ENCODE measurements around the gene PDLIM1.

PDLIM1 gene

DNA sequence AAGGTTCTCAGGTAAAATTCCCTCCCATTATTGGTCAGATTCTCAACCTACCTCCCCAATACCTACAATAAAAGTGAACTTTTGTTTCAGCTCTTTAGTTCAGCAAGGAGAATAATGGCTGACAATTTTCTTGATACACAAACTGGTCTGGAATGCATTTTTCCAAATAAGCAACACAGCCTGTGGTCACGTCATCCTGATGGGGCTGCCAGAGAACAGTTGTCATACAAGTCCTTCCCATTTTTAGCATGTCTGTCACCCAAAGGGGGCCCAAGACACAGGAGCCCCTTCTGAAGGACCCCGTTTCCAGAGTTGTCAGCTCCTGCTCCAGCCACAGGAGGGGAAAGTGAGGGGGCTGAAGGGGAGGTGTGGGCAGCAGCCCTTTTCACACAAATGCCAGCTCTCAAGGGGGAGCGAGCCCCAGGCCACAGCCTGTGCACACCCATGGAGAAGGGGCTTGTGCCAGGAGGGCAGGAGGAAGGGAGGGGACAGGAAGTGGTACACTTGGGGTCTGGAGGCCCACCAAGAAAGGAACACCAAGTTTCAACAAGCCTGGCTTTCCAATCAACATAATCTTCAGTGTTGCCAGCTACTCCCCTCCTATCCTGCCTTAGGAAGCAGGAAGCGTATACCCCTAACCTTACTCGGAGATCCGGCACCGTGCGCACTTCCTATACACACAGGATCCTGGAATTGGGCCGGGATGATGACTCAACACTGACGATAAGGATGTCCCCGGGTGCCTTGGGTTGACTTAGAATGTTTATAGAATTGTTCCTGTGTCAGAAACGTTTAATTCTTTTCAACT, 43.4 kb upstream of the PDLIM1 start:
- TF ChIP-seq, protein P1, sequence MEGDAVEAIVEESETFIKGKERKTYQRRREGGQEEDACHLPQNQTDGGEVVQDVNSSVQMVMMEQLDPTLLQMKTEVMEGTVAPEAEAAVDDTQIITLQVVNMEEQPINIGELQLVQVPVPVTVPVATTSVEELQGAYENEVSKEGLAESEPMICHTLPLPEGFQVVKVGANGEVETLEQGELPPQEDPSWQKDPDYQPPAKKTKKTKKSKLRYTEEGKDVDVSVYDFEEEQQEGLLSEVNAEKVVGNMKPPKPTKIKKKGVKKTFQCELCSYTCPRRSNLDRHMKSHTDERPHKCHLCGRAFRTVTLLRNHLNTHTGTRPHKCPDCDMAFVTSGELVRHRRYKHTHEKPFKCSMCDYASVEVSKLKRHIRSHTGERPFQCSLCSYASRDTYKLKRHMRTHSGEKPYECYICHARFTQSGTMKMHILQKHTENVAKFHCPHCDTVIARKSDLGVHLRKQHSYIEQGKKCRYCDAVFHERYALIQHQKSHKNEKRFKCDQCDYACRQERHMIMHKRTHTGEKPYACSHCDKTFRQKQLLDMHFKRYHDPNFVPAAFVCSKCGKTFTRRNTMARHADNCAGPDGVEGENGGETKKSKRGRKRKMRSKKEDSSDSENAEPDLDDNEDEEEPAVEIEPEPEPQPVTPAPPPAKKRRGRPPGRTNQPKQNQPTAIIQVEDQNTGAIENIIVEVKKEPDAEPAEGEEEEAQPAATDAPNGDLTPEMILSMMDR (IDR thresholded peaks at IDR 0.05; ENCODE audit: low read length, missing control alignments) = no peak
- H3K4me3 ChIP-seq (replicated peaks; ENCODE audit: low read depth, low read length) = no peak overlapping the region
- peak; percentile 99 for DNase-seq (ENCODE audit: low read depth)

DNA sequence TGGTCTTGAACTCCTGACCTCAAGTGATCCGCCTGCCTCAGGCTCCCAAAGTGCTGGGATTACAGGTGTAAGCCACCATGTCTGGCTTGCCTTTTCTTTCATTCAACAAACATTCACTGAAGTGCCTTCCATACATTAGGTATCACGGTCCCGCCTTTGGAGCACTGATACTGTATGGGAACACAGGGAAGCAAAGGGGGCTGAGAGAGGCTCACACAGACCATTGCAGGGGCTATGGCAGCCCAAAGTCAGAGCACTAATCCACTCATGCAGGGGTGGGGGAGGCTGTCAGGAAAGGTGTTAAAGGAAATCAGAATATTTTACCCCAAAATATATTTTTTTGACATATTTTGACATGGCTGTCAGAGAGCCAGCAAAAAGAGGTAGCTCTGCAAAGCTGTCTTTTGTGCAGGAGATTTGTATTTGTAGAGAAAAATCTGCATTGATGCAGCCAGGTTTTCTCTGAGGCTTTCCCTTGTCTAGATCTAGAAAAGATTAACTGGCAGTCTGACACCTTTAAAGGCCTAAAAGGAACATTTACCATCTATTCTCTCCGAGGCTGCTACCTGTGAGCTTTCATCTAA, 42.0 kb upstream of the PDLIM1 start:
- DNase-seq (ENCODE audit: low read depth) = no peak
- TF ChIP-seq, protein P1 (IDR thresholded peaks at IDR 0.05; ENCODE audit: low read length, missing control alignments) = no peak
- no peak overlapping the region for H3K4me3 ChIP-seq (replicated peaks; ENCODE audit: low read depth, low read length)

DNA sequence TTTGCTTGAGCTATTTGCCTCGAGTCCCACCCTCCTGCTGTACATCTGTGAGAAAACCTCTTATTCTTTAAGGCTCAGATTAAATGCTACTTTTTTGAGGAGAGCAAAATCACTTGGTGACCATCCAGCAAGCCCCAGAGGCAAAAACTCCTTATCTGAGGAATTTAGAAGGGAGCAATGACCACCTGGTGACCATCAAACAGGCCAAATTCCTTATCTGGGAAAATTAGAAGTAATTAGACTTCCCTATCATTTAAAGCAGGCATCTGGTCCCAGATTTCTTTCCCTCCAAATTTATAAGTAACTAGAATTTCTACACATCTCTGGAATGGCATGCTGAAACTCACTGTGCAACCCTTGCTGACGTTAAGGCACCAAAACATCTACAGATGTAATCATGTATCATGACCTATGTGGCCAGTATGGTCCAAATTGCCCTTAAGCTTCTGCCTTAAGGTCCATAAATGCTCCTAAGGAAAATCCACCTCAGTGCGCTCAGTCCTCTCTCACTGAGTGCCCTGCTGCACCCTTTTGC, 40.9 kb upstream of the PDLIM1 start:
- TF ChIP-seq, protein P1 (IDR thresholded peaks at IDR 0.05; ENCODE audit: low read length, missing control alignments) = no peak
- H3K4me3 ChIP-seq (replicated peaks; ENCODE audit: low read depth, low read length) = no peak overlapping the region
- no peak for DNase-seq (ENCODE audit: low read depth)

DNA sequence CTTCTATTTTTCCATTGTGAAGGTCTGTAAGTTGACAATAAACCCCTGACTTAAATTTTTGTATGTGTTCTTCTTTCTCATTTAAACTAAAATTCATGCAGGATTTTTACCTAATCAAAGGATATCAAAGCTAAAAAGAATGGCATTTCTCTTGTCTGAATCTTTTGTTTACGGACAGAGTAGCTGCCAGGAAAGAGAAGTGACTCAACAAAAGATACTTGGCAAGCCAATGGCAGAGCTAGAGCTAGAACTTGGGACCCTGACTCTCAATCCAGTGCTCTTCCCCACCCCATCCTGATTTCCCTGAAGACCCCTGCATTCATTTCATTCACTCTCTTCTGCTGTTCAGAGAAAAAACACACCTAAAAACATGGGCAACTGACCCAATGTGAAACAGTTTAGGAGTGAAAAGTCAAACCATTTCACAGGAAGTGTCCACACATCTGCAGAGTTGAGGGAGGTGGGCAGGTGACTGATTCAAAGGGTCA, 40.2 kb upstream of the PDLIM1 start:
- DNase-seq (ENCODE audit: low read depth) = peak; percentile 48
- TF ChIP-seq, protein P1 (IDR thresholded peaks at IDR 0.05; ENCODE audit: low read length, missing control alignments) = no peak
- H3K4me3 ChIP-seq (replicated peaks; ENCODE audit: low read depth, low read length) = no peak overlapping the region

DNA sequence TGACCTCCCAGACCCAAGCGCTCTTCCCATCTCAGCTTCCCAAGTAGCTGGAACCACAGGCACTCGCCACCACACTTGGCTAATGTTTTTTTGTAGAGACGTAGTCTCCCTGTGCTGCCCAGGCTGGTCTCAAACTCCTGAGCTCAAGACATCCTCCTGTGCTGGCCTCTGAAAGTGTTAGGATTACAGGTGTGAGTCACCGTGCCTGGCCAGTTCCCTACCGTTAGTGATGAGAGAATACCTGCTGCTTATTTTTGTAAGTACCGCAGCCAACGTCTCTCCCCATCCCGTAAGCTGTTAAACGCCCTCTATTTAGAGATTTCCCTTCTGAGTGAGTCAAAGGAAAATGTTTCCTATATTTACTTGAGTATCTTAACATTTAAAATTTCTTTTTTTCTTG, 38.5 kb upstream of the PDLIM1 start:
- TF ChIP-seq, protein P1 (IDR thresholded peaks at IDR 0.05; ENCODE audit: low read length, missing control alignments) = no peak
- DNase-seq (ENCODE audit: low read depth) = no peak
- no peak overlapping the region for H3K4me3 ChIP-seq (replicated peaks; ENCODE audit: low read depth, low read length)

DNA sequence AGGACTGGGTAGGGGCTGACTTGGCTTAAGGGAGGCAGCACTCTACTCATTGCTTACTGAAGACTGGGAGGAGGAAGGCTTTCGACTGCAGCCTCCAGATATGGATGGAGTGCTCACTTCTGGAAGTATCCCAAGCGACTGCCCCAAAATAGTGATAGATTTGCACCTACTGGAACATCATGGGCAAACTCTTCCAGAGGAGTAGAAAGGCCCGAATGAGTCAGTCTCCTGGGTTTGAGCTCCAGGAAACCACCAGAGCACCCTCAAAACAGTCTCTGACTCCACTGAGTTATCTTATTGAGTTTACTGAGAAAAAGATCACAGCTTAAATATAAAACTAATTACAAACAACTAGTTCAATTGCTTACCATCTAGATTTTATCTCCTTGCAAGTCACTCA, 37.2 kb upstream of the PDLIM1 start:
- H3K4me3 ChIP-seq (replicated peaks; ENCODE audit: low read depth, low read length) = no peak overlapping the region
- TF ChIP-seq, protein P1 (IDR thresholded peaks at IDR 0.05; ENCODE audit: low read length, missing control alignments) = no peak
- DNase-seq (ENCODE audit: low read depth) = no peak
